GM19193 (cell line): ENCODE data around the gene HS6ST3.

Source experiments
- POLR2A ChIP-seq: IDR thresholded peaks from 4 replicates; pipeline ENCODE4 v1.6.1; 2011; ENCODE audit not compliant: insufficient read depth, insufficient read length; ENCODE audit errors: extremely low read depth

HS6ST3 gene

GRCh38 chr13:96575423-96576320, 485.8 kb downstream of the HS6ST3 start:
- TF ChIP-seq POLR2A = no peak

- TF ChIP-seq POLR2A = no peak
Measured at GRCh38 chr13:96581741-96582140, 491.8 kb downstream of the HS6ST3 start.

GRCh38 chr13:96615252-96615651, 525.3 kb downstream of the HS6ST3 start:
- TF ChIP-seq POLR2A = no peak

GRCh38 chr13:96617528-96617927, 527.6 kb downstream of the HS6ST3 start:
- no peak for TF ChIP-seq POLR2A

- no peak for TF ChIP-seq POLR2A
Measured at GRCh38 chr13:96621634-96622183, 531.8 kb downstream of the HS6ST3 start.

GRCh38 chr13:96629331-96629730, 539.4 kb downstream of the HS6ST3 start:
- TF ChIP-seq POLR2A = no peak

- no peak for TF ChIP-seq POLR2A
Measured at GRCh38 chr13:96632536-96633320, 542.8 kb downstream of the HS6ST3 start.

- TF ChIP-seq POLR2A = no peak
Measured at GRCh38 chr13:96636001-96636709, 546.2 kb downstream of the HS6ST3 start.

- TF ChIP-seq POLR2A = no peak
Measured at GRCh38 chr13:96637039-96637438, 547.1 kb downstream of the HS6ST3 start.

GRCh38 chr13:96646101-96646500, 556.2 kb downstream of the HS6ST3 start:
- TF ChIP-seq POLR2A = no peak

- TF ChIP-seq POLR2A = no peak
Measured at GRCh38 chr13:96646515-96647211, 556.8 kb downstream of the HS6ST3 start.

GRCh38 chr13:96650301-96650886, 560.5 kb downstream of the HS6ST3 start:
- TF ChIP-seq POLR2A = no peak

- TF ChIP-seq POLR2A = no peak
Measured at GRCh38 chr13:96651598-96651997, 561.7 kb downstream of the HS6ST3 start.

- no peak for TF ChIP-seq POLR2A
Measured at GRCh38 chr13:96652506-96652905, 562.6 kb downstream of the HS6ST3 start.
